NCI-H2107 treated with DMSO at 0.1 percent for 48 hours (cell line): ENCODE measurements around the gene RAB44.

Experiments used
- DNase-seq: peaks from one replicate; lab custom pipeline; 2025; ENCODE audit not compliant: unreplicated experiment; lab: John Stamatoyannopoulos, UW

Gene RAB44

DNA sequence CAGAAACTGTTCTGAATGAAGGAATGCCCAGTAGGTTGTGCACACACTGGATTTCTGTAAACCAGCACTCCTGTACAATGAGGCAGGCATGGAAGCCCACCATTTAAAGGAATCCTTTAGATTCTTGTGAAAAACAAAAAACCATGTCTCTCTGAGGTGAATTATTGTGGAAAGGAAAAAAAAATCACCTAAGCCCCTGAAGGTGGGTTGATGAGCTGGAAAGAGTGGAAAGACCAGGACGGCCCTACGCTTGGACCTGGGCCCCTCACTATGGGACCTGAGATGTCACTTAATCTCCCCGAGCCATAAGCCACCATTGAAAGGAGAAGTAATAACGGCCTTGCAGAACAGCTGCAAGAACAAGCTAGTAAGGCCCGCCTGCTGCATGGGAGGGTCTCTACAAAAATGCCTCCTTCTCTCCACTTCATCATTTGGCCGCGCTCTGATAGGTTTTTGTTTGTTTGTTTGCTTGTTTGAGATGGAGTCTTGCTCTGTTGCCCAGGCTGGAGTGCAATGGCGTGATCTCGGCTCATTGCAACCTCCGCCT is 68.8 kb downstream of the RAB44 start:
- DNase-seq: no peak

DNA sequence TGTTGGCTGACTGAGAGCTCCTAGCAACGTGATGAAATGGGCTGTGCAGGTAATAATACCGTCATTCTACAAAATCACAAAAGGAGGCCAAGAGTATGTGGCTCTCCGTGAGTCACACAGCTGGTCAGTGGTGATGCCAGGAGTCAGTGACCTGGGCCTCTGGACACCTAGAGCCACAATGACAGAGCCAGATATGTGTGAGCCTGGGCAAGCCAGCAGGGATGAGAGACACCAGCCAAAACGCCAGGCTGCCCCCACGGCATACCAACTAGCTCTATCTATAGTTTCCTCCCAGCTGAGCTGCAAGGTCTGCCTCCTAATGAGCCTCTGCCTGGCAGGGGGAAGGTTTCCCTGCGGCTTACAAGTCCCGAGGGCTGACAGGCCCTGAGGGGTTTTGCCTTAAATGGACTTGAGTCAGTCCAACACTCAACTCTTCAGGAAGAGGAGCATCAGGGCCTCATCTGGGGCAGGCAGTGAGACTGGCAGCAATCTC is 71.6 kb downstream of the RAB44 start:
- no peak for DNase-seq

DNA sequence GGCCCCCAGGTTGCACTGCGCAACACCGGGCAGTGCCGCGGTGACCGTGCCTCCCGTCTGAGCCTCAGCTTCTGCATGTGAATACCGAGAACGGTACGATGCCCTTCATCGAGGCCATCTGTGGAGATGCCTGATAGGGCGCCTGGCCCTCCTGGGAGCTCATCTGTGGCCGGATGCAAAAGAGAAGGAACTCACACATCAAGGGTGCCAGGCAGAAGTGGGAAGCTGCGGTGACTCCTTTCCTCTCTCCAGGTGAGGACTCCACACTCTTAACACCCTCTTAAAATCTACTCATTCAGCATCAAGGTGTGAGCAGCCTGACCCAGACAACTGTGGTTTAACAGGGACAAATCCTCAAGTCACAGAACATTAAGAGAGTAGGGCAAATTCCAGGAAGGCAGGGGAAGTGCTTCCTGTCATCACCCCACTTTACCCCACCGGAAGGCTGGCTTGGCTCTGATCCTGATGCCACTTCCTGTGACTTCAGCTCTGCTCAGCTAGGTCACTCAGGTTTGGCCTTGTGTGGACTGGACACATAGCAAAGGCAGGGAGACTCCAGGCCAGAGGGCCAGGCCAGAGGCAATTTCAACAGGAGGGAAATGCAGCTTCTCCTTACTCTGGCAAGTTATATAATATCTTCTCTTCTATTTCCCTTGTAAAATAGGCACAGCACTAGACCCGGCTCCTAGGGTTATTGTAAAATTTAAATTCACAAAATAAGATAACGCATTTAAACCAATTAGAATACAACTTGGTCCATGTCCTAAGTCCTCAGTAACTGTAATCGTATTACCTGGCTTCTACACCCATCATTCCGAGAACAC is 72.3 kb downstream of the RAB44 start:
- no peak for DNase-seq

- no peak for DNase-seq
Observed at GRCh38 chr6:36771145-36771544, 73.5 kb downstream of the RAB44 start.

DNA sequence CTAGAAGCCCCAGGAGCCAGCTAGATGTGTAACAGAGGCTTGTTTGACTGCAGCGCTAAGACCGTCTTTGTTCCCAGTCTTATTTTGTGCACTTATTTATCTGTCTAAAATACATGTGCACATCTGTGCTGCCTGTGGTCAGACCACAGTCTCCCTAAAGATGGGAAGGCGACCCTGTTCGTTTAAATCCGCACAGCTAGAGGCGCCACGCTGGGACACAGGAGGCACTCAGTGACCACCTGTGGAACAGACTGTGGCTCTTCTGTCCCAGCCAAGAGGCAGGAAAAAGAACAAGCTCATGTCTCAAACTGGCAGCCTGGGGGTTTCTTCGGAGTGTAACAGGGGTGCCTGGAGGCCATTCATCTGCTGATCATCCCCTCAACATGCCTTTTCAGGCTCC is 74.8 kb downstream of the RAB44 start:
- DNase-seq: no peak

GRCh38 chr6:36774331-36774730 is 76.7 kb downstream of the RAB44 start:
- DNase-seq: no peak

- no peak for DNase-seq
Observed at GRCh38 chr6:36776167-36776566, 78.5 kb downstream of the RAB44 start.

DNA sequence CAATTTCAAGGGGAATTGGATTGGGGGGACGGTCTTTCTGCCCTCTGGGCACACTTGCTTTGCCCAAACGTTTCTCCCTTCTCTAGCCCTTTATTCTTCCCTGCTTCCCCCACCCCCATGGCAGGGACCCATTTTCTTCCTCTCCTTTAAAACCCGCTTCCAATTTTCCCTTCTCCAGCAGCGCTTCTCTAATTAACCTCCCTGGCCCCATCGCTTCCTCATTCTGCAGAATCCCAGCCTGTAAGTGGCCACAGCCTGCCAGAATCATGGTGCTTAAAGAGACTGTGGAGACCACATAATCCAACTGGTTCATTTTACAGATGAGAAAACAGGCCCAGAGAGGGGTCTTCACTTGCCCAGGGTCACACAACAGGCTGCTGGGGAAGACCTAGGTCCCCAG is 80.2 kb downstream of the RAB44 start:
- DNase-seq: no peak

- DNase-seq: no peak
Observed at GRCh38 chr6:36779227-36779626, 81.6 kb downstream of the RAB44 start.

GRCh38 chr6:36780442-36781177 is 83.0 kb downstream of the RAB44 start:
- DNase-seq: no peak

GRCh38 chr6:36781669-36782068 is 84.0 kb downstream of the RAB44 start:
- DNase-seq: no peak
